ENCODE measurements around the gene CIPC. TPM values are rescaled to one million over a fixed set of nuclear protein-coding genes. Genes with fewer than 3 reads are reported as not detected.

Gene CIPC
- total RNA-seq, 1 experiment from 2014 or later = 31.1 TPM

DNA sequence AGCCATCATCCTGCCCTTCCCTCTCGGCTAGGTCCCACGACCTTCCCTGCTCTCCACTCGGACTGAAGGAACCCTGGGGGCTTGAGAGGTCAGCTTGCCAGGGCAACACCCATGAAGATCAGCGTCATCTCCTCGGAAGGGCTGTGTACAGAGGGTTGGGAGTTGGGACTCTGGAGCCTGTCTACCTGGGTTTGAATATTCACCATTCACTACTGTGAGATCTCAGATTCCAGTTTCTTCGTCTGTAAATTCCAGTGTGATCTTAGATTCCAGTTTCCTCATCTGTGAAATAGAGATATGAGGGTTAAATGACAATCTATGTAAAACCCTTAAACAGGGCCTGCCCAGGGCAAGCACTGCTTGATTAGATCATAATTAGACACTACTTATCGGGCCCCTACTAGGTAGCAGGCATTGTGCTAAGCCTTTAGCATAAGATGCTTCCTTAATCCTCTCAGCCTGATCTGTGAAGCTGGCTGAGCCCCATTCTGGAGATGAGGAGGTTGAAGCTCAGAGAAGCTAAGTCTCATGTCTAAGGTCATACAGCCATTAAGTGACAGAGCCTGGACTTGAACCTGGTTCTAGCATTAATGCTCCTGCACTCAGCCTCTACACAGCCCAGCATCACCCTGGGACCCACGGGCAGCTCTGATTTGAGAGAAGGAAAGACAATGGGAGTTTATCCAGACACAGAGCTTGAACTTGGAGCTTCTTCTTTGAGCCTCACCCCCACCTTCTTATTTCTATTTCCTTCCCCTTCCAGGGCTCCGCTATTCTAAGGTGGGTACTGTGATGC lies 44.1 kb downstream of the CIPC start:
- no peak overlapping the region for H3K27ac ChIP-seq (ENCODE audit: low read depth, low read length, poor library complexity, severe bottlenecking)
- H3K4me3 ChIP-seq (ENCODE audit: low read depth, low read length, poor library complexity, severe bottlenecking) = no peak overlapping the region
- ChIA-PET POLR2A (ENCODE audit: low non-redundant PET) (no interaction called here), CTCF (interaction anchor here (1.0 to 2.2 kb wide), 2 partner anchors 9 to 174 kb away, joined by 5 to 13 read pairs; no protein-coding TSS in a partner anchor)
- peaks cover 6% of the 10 kb centered on the region for H3K4me1 ChIP-seq (ENCODE audit: insufficient read depth, low read length, poor library complexity, severe bottlenecking)
- intact Hi-C loops (cut with micrococcal nuclease; ENCODE audit: unreplicated experiment) = no loop called here
- no TSS peak for BruUV-seq (replicated peaks)
- peaks cover 60% of the 10 kb centered on the region for H3K27me3 ChIP-seq (replicated peaks; ENCODE audit: insufficient read depth, low read depth, low read length, poor library complexity)
- H3K36me3 ChIP-seq (ENCODE audit: insufficient read depth, low read length, poor library complexity, severe bottlenecking) = no peaks in the 10 kb centered on the region
- DNase-seq (ENCODE audit: low spot score) = no peak
- no peaks in the 10 kb centered on the region for H3K9me3 ChIP-seq (ENCODE audit: low read depth, low read length, poor library complexity, severe bottlenecking)
- TF ChIP-seq, protein P1, sequence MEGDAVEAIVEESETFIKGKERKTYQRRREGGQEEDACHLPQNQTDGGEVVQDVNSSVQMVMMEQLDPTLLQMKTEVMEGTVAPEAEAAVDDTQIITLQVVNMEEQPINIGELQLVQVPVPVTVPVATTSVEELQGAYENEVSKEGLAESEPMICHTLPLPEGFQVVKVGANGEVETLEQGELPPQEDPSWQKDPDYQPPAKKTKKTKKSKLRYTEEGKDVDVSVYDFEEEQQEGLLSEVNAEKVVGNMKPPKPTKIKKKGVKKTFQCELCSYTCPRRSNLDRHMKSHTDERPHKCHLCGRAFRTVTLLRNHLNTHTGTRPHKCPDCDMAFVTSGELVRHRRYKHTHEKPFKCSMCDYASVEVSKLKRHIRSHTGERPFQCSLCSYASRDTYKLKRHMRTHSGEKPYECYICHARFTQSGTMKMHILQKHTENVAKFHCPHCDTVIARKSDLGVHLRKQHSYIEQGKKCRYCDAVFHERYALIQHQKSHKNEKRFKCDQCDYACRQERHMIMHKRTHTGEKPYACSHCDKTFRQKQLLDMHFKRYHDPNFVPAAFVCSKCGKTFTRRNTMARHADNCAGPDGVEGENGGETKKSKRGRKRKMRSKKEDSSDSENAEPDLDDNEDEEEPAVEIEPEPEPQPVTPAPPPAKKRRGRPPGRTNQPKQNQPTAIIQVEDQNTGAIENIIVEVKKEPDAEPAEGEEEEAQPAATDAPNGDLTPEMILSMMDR (conservative IDR thresholded peaks at IDR 0.05; ENCODE audit: low read depth, low read length) = no peak
- TF ChIP-seq EZH2 (IDR thresholded peaks at IDR 0.05; ENCODE audit: borderline replicate concordance, low read depth, low read length, poor library complexity, severe bottlenecking) = no peak

DNA sequence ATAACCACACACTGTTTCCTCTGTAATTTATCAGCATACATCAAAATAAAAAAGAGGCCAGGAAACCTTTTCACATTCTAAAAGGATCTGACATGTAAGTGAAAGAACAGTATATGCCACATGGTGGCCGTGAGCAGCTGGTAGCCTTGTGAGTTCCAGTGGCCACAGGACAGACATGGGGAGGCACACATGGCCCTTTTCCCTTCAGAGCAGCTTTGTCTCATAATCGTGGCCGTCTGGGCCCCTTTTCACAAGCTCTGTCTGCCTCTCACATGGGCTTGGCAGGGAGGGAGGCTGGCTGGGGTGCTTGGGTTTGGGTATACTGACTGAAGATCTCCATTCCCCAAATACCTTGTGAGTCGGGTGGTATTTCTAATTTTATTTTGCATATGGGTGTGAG lies 45.0 kb downstream of the CIPC start:
- Histone ChIP-seq H3K4me1 (ENCODE audit: insufficient read depth, low read length, poor library complexity, severe bottlenecking) (peaks cover 6% of the 10 kb centered on the region), H3K27me3 (replicated peaks; ENCODE audit: insufficient read depth, low read depth, low read length, poor library complexity) (peaks cover 61% of the 10 kb centered on the region), H3K36me3 (ENCODE audit: insufficient read depth, low read length, poor library complexity, severe bottlenecking) (no peaks in the 10 kb centered on the region), H3K27ac (ENCODE audit: low read depth, low read length, poor library complexity, severe bottlenecking) (no peak overlapping the region), H3K9me3 (ENCODE audit: low read depth, low read length, poor library complexity, severe bottlenecking) (no peaks in the 10 kb centered on the region), H3K4me3 (ENCODE audit: low read depth, low read length, poor library complexity, severe bottlenecking) (no peak overlapping the region)
- ChIA-PET CTCF (interaction anchor here (1.0 to 2.2 kb wide), 2 partner anchors 8 to 173 kb away, joined by 5 to 13 read pairs; no protein-coding TSS in a partner anchor), POLR2A (ENCODE audit: low non-redundant PET) (no interaction called here)
- intact Hi-C loops (cut with micrococcal nuclease; ENCODE audit: unreplicated experiment) = no loop called here
- TF ChIP-seq EZH2 (IDR thresholded peaks at IDR 0.05; ENCODE audit: borderline replicate concordance, low read depth, low read length, poor library complexity, severe bottlenecking) = no peak
- TF ChIP-seq, protein P1 (conservative IDR thresholded peaks at IDR 0.05; ENCODE audit: low read depth, low read length) = no peak
- DNase-seq (ENCODE audit: low spot score) = no peak
- no TSS peak for BruUV-seq (replicated peaks)

DNA sequence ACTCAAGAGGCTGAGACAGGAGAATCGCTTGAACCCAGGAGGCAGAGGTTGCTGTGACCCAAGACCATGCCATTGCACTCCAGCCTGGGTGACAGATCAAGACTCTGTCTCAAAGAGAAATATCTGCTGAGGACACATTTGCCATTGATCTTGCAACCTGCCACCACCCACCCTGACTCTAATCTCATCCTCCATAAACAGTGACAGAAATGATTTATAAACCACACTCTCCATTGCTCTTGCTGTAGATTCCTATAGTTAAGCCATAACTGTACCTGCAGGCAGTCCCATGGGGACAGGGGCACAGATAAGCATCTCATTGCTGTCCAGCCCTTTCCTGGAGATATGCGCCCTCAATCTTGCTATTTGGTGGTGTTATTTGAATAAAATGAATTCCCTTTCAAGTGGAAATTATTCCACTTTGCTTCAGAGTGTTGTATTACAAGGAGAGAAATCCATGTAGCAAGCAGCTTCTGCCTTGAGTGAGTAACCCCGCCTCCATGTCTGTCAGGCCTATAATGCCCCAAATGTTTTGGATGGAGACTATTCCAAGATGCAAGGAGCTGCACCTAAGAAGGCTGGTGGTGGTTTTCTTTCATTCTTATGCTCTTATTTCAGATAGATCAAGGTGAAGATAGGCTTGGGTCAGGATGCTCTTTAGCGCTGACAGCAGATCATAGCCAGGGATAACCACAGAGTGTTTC lies 46.5 kb downstream of the CIPC start:
- no peaks in the 10 kb centered on the region for H3K36me3 ChIP-seq (ENCODE audit: insufficient read depth, low read length, poor library complexity, severe bottlenecking)
- no peak for DNase-seq (ENCODE audit: low spot score)
- TF ChIP-seq, protein P1 (conservative IDR thresholded peaks at IDR 0.05; ENCODE audit: low read depth, low read length) = no peak
- TF ChIP-seq EZH2 (IDR thresholded peaks at IDR 0.05; ENCODE audit: borderline replicate concordance, low read depth, low read length, poor library complexity, severe bottlenecking) = no peak
- no peak overlapping the region for H3K27ac ChIP-seq (ENCODE audit: low read depth, low read length, poor library complexity, severe bottlenecking)
- ChIA-PET POLR2A (ENCODE audit: low non-redundant PET) (no interaction called here), CTCF (no interaction called here)
- intact Hi-C loops (cut with micrococcal nuclease; ENCODE audit: unreplicated experiment) = no loop called here
- no peaks in the 10 kb centered on the region for H3K9me3 ChIP-seq (ENCODE audit: low read depth, low read length, poor library complexity, severe bottlenecking)
- H3K4me3 ChIP-seq (ENCODE audit: low read depth, low read length, poor library complexity, severe bottlenecking) = no peak overlapping the region
- no TSS peak for BruUV-seq (replicated peaks)
- peaks cover 70% of the 10 kb centered on the region for H3K27me3 ChIP-seq (replicated peaks; ENCODE audit: insufficient read depth, low read depth, low read length, poor library complexity)
- H3K4me1 ChIP-seq (ENCODE audit: insufficient read depth, low read length, poor library complexity, severe bottlenecking) = peaks cover 6% of the 10 kb centered on the region
